Measurements from ENCODE around the gene C6orf136.
"Not testable (repeated sequence)": the region's sequence is repeated elsewhere in the genome, so short reads cannot be mapped to it uniquely, and the experiment has no call there.

DNA sequence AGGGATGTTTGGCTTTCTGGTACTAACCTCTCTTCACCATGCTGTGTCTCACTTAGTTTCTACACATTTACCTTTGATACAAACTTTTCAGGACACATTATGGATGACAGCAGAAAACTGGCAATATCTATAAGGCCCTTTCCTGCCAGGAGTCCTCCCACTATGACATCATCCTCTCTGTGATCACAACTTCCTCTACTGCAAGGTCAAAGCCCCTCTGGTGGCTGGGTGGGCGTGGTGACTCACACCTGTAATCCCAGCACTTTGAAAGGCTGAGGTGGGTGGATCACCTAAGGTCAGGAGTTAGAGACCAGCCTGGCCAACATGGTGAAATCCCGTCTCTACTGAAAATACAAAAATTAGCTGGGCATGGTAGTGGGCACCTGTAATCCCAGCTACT is 19.4 kb downstream of the C6orf136 start:
- TF ChIP-seq POLR2A, CTCF, EP300, POLR2AphosphoS5 (IDR thresholded peaks at IDR 0.05): not testable (repeated sequence)
